Fibroblast of the aortic adventitia (primary cell): ENCODE results near the gene SHB. TPM values are rescaled to one million over a fixed set of nuclear protein-coding genes. Genes with fewer than 3 reads are reported as not detected.

Source experiments
- DNase-seq: peaks from one replicate; pipeline ENCODE4 v3.0.0-alpha.2; 2010; ENCODE audit warnings: low read depth
- H3K4me3 ChIP-seq: 2 replicates; pipeline ENCODE4 v1.5.1; 2011; ENCODE audit warnings: low read depth, mild to moderate bottlenecking, control low read depth, low read length, moderate library complexity
- CTCF ChIP-seq: IDR thresholded peaks from 2 replicates; pipeline ENCODE4 v1.5.1; 2011; ENCODE audit warnings: mild to moderate bottlenecking, low read length, control low read depth, inconsistent platforms; ENCODE audit not compliant: insufficient read depth
- total RNA-seq: library from RNA; depleted of rRNA; stranded (reverse); fragments of >200 nt; gene quantifications from 2 replicates; pipeline ENCODE4 v1.2.3, GENCODE V29; 2012; ENCODE audit warnings: low replicate concordance

SHB gene
- total RNA-seq, 1 donor: 26.5 TPM

- H3K4me3 ChIP-seq: no peak overlapping the region
- DNase-seq: peak; percentile 43
- TF ChIP-seq CTCF: no peak
These were observed 9.6 kb downstream of the SHB start for GRCh38 chr9:38059233-38059936.

GRCh38 chr9:38058452-38059232, 10.4 kb downstream of the SHB start:
- DNase-seq: peak; percentile 44
- H3K4me3 ChIP-seq: no peak overlapping the region
- no peak for TF ChIP-seq CTCF

GRCh38 chr9:38057416-38058195, 11.4 kb downstream of the SHB start:
- no peak overlapping the region for H3K4me3 ChIP-seq
- DNase-seq: no peak
- no peak for TF ChIP-seq CTCF

- H3K4me3 ChIP-seq: no peak overlapping the region
- no peak for TF ChIP-seq CTCF
- no peak for DNase-seq
These were observed 14.4 kb downstream of the SHB start for GRCh38 chr9:38054653-38055052.

GRCh38 chr9:38053697-38054461, 15.1 kb downstream of the SHB start:
- H3K4me3 ChIP-seq: no peak overlapping the region
- TF ChIP-seq CTCF: no peak
- DNase-seq: no peak
